Neutrophil (primary cell): ENCODE data around the gene LYPLA2.
"Not testable (repeated sequence)": the region's sequence is repeated elsewhere in the genome, so short reads cannot be mapped to it uniquely, and the experiment has no call there.

Experiments
- H3K27ac ChIP-seq: fragments of 200-600 bp; sonication (generic); 2 replicates; pipeline ENCODE4 v1.5.1; 2016; ENCODE audit warnings: mild to moderate bottlenecking, moderate library complexity
- H3K27me3 ChIP-seq: fragments of 200-600 bp; sonication (generic); 2 replicates; pipeline ENCODE4 v1.6.0; 2016; ENCODE audit warnings: mild to moderate bottlenecking
- H3K36me3 ChIP-seq: fragments of 200-600 bp; sonication (generic); 2 replicates; pipeline ENCODE4 v1.5.1; 2017
- H3K4me1 ChIP-seq, 2 experiments: fragments of 200-600 bp in 1 of 2; sonication (generic) in 1 of 2; 1 replicate in 1 of 2; 2 replicates in 1 of 2; pipeline versions ENCODE4 v1.5.1 to v1.6.1; 2013 to 2016; ENCODE audit warnings: low read depth in 1 of 2, low read length in 1 of 2, mild to moderate bottlenecking in 1 of 2, moderate library complexity in 1 of 2; ENCODE audit not compliant: control insufficient read depth in 1 of 2, insufficient read depth in 1 of 2
- H3K4me3 ChIP-seq, 2 experiments: fragments of 200-600 bp in 1 of 2; sonication (generic) in 1 of 2; 1 replicate in 1 of 2; 2 replicates in 1 of 2; pipeline ENCODE4 v1.5.1; 2013 to 2016; ENCODE audit warnings: low read depth in 1 of 2, low read length in 1 of 2, mild to moderate bottlenecking in 1 of 2, moderate library complexity in 1 of 2
- H3K9me3 ChIP-seq: fragments of 200-600 bp; sonication (generic); 2 replicates; pipeline ENCODE4 v1.5.1; 2016
- TF ChIP-seq, protein P1 (sequence below): fragments of 200-600 bp; sonication (generic); IDR thresholded peaks from 2 replicates; pipeline ENCODE4 v1.5.1; 2016; ENCODE audit warnings: antibody characterized with exemption

The LYPLA2 gene

DNA sequence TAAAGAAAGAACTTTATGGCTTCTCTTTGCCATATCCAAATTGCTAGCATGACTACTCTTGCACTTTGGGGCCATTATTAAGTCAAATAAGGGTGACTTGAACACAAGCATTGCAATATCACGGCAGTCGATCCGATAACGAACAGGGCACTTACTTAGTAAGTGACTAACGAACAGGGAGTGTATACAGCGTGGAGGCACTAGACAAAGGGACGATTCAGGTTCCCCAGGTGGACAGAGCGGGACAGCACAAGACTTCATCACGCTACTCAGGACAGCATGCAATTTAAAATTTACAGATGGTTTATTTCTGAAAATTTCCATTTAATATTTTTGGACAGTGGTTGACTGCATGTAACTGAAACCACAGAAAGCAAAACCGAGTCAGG lies 18.1 kb upstream of the LYPLA2 start:
- peaks cover 8 to 11% of the 10 kb centered on the region in 2 experiments for H3K4me1 ChIP-seq
- H3K27ac ChIP-seq: no peak overlapping the region
- no peaks in the 10 kb centered on the region for H3K36me3 ChIP-seq
- TF ChIP-seq, protein P1, sequence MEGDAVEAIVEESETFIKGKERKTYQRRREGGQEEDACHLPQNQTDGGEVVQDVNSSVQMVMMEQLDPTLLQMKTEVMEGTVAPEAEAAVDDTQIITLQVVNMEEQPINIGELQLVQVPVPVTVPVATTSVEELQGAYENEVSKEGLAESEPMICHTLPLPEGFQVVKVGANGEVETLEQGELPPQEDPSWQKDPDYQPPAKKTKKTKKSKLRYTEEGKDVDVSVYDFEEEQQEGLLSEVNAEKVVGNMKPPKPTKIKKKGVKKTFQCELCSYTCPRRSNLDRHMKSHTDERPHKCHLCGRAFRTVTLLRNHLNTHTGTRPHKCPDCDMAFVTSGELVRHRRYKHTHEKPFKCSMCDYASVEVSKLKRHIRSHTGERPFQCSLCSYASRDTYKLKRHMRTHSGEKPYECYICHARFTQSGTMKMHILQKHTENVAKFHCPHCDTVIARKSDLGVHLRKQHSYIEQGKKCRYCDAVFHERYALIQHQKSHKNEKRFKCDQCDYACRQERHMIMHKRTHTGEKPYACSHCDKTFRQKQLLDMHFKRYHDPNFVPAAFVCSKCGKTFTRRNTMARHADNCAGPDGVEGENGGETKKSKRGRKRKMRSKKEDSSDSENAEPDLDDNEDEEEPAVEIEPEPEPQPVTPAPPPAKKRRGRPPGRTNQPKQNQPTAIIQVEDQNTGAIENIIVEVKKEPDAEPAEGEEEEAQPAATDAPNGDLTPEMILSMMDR: no peak
- no peaks in the 10 kb centered on the region for H3K27me3 ChIP-seq
- H3K9me3 ChIP-seq: no peaks in the 10 kb centered on the region
- H3K4me3 ChIP-seq: no peak overlapping the region

- H3K4me3 ChIP-seq: no peak overlapping the region
- no peaks in the 10 kb centered on the region for H3K9me3 ChIP-seq
- H3K27me3 ChIP-seq: no peaks in the 10 kb centered on the region
- H3K4me1 ChIP-seq: peaks cover 17 to 23% of the 10 kb centered on the region in 2 experiments
- H3K27ac ChIP-seq: no peak overlapping the region
- H3K36me3 ChIP-seq: no peaks in the 10 kb centered on the region
- TF ChIP-seq, protein P1: no peak
Observed at GRCh38 chr1:23774174-23774880, 16.6 kb upstream of the LYPLA2 start.

DNA sequence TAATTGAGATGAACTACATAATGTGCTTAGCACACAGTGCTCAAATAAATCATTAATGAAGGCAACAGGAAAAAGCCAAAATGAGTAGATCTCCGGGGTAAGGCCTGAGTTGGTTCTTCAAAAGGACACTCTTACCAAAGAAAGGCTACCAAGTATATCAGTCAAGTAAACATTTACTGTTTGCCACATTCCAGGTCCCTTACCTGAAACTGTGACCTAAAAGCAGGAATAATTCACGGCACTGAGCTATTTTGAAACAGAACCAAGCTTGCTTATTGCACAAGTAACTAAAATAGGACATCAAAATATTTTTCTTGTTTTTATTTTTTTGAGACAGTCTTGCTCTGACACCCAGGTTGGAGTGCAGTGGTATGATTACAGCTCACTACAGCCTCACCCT lies 14.7 kb upstream of the LYPLA2 start:
- Histone ChIP-seq H3K36me3 (no peaks in the 10 kb centered on the region), H3K27ac (no peak overlapping the region), H3K27me3 (no peaks in the 10 kb centered on the region), H3K4me3 (no peak overlapping the region), H3K4me1 (peaks cover 28 to 34% of the 10 kb centered on the region in 2 experiments), H3K9me3 (no peaks in the 10 kb centered on the region)
- TF ChIP-seq, protein P1: no peak

GRCh38 chr1:23777979-23778814 lies 12.7 kb upstream of the LYPLA2 start, which contains the start of gene PITHD1:
Gene PITHD1, plus strand, starts transcription at chr1:23778418. Its CDS starts 98 bp downstream, at chr1:23778516.
- Histone ChIP-seq H3K4me1 (peaks cover 28 to 30% of the 10 kb centered on the region in 2 experiments), H3K36me3 (peaks cover 6% of the 10 kb centered on the region)
- TF ChIP-seq, protein P1: peak; percentile 40

GRCh38 chr1:23779826-23780371 lies 11.0 kb upstream of the LYPLA2 start:
- no peaks in the 10 kb centered on the region for H3K9me3 ChIP-seq
- H3K4me3 ChIP-seq: no peak overlapping the region
- TF ChIP-seq, protein P1: no peak
- peak overlapping the region; percentile 35 for H3K27ac ChIP-seq
- peaks cover 18% of the 10 kb centered on the region for H3K36me3 ChIP-seq
- peaks cover 28 to 30% of the 10 kb centered on the region in 2 experiments for H3K4me1 ChIP-seq
- no peaks in the 10 kb centered on the region for H3K27me3 ChIP-seq

More at GRCh38 chr1:23777979-23778814, 12.7 kb upstream of the LYPLA2 start, which contains the start of gene PITHD1:
- peak within 1 kb of the TSS; percentile 93 for H3K27ac ChIP-seq
- H3K9me3 ChIP-seq: no peaks in the 10 kb centered on the region
- H3K27me3 ChIP-seq: no peaks in the 10 kb centered on the region
- H3K4me3 ChIP-seq: peak within 1 kb of the TSS; percentile 70 to 91

GRCh38 chr1:23783141-23783540 lies 7.8 kb upstream of the LYPLA2 start:
- H3K27ac ChIP-seq, H3K4me3 ChIP-seq, H3K9me3 ChIP-seq, H3K27me3 ChIP-seq: not testable (repeated sequence)
- peaks cover 47% of the 10 kb centered on the region for H3K36me3 ChIP-seq
- peaks cover 18 to 21% of the 10 kb centered on the region in 2 experiments for H3K4me1 ChIP-seq
